Loucy (cell line): ENCODE data around the gene PARM1.

Experiments used
- H2AFZ ChIP-seq: fragments of 200-600 bp; sonication (generic); 2 replicates; pipeline ENCODE4 v1.6.0; 2016; ENCODE audit warnings: antibody characterized with exemption, mild to moderate bottlenecking, low read length, moderate library complexity
- H3F3A ChIP-seq: fragments of 200-600 bp; 2 replicates; pipeline ENCODE4 v1.6.0; 2016; ENCODE audit warnings: antibody characterized with exemption, low read depth, mild to moderate bottlenecking
- H3K27me3 ChIP-seq: fragments of 200-600 bp; sonication (generic); 2 replicates; pipeline ENCODE4 v1.6.1; 2014; ENCODE audit warnings: low read length, mild to moderate bottlenecking; ENCODE audit not compliant: insufficient read depth, poor library complexity, severe bottlenecking
- H3K36me3 ChIP-seq: fragments of 200-600 bp; sonication (generic); 2 replicates; pipeline ENCODE4 v1.6.1; 2016; ENCODE audit warnings: low read length; ENCODE audit not compliant: insufficient read depth
- H3K4me1 ChIP-seq: fragments of 200-600 bp; sonication (generic); 2 replicates; pipeline ENCODE4 v1.5.1; 2014; ENCODE audit warnings: low read length, mild to moderate bottlenecking; ENCODE audit not compliant: insufficient read depth, poor library complexity, severe bottlenecking
- H3K4me2 ChIP-seq: fragments of 200-600 bp; sonication (generic); 2 replicates; pipeline ENCODE4 v1.6.0; 2014; ENCODE audit warnings: antibody characterized with exemption, low read length, low read depth, mild to moderate bottlenecking; ENCODE audit not compliant: poor library complexity, severe bottlenecking
- H3K4me3 ChIP-seq: fragments of 200-600 bp; sonication (generic); 2 replicates; pipeline ENCODE4 v1.5.1; 2014; ENCODE audit warnings: low read length, mild to moderate bottlenecking, mixed read lengths; ENCODE audit not compliant: poor library complexity, severe bottlenecking
- H3K79me2 ChIP-seq: fragments of 200-600 bp; sonication (generic); 2 replicates; pipeline ENCODE4 v1.6.1; 2014; ENCODE audit warnings: low read length; ENCODE audit not compliant: insufficient read depth
- H3K9ac ChIP-seq: fragments of 200-600 bp; sonication (generic); 2 replicates; pipeline ENCODE4 v1.6.0; 2014; ENCODE audit warnings: mild to moderate bottlenecking, low read depth, low read length, moderate library complexity; ENCODE audit not compliant: poor library complexity, severe bottlenecking
- H3K9me2 ChIP-seq: fragments of 200-600 bp; sonication (generic); replicated peaks from 2 replicates; pipeline ENCODE4 v1.6.1; 2016; ENCODE audit warnings: low read depth, low read length, mixed read lengths
- H3K9me3 ChIP-seq: fragments of 200-600 bp; sonication (generic); 2 replicates; pipeline ENCODE4 v1.6.1; 2014; ENCODE audit warnings: mild to moderate bottlenecking, antibody characterized with exemption, low read length, low read depth; ENCODE audit not compliant: insufficient read depth
- H4K20me1 ChIP-seq: fragments of 200-600 bp; sonication (generic); 2 replicates; pipeline ENCODE4 v1.6.0; 2014; ENCODE audit warnings: antibody characterized with exemption, low read length, mild to moderate bottlenecking; ENCODE audit not compliant: insufficient read depth, poor library complexity, severe bottlenecking
- CTCF ChIP-seq: fragments of 200-600 bp; sonication (generic); conservative IDR thresholded peaks from 2 replicates; pipeline ENCODE4 v1.5.1; 2014; ENCODE audit warnings: mild to moderate bottlenecking, antibody characterized with exemption, low read length
- EZH2phosphoT487 ChIP-seq: fragments of 200-600 bp; IDR thresholded peaks from 2 replicates; pipeline ENCODE4 v1.6.1; 2018; ENCODE audit warnings: antibody characterized with exemption, mild to moderate bottlenecking, moderate library complexity, borderline replicate concordance

PARM1 gene

GRCh38 chr4:75011131-75011795, 78.3 kb downstream of the PARM1 start:
- no peaks in the 10 kb centered on the region for H3K27me3 ChIP-seq
- no peak overlapping the region for H2AFZ ChIP-seq
- no peaks in the 10 kb centered on the region for H3K9me2 ChIP-seq
- 0 out of 2 replicates have a peak, but pooled peaks cover 3% of the 10 kb centered on the region for H3K9me3 ChIP-seq
- TF ChIP-seq EZH2phosphoT487 (no peak), CTCF (no peak)
- H3F3A ChIP-seq: no peaks in the 10 kb centered on the region
- H3K4me2 ChIP-seq: no peak overlapping the region
- H3K9ac ChIP-seq: no peak overlapping the region
- no peaks in the 10 kb centered on the region for H3K36me3 ChIP-seq
- H3K4me3 ChIP-seq: no peak overlapping the region
- no peaks in the 10 kb centered on the region for H4K20me1 ChIP-seq
- H3K79me2 ChIP-seq: no peaks in the 10 kb centered on the region
- H3K4me1 ChIP-seq: no peaks in the 10 kb centered on the region

DNA sequence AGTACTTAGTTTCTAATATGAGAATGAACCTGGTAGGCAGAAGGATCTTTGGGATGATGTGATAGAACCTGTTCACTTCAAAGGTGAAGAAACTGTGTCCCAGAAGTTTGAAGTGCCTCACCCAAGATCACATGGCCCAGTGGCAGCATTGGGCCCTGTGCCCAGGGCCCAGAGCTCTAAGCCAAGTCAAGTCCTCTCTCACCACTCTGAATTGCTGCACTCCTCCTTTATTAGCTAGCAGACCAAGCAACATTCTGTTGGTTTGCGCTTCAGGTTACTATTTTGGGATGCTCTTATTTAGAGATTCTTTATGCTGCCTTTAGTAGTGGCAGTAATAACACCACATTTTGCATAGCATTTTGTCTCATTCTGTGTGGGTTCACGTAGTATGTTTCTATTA, 82.7 kb downstream of the PARM1 start:
- Histone ChIP-seq H4K20me1 (no peaks in the 10 kb centered on the region), H3F3A (no peaks in the 10 kb centered on the region), H3K4me1 (no peaks in the 10 kb centered on the region), H3K4me2 (no peak overlapping the region), H3K9me2 (no peaks in the 10 kb centered on the region), H3K79me2 (no peaks in the 10 kb centered on the region), H3K27me3 (no peaks in the 10 kb centered on the region), H2AFZ (no peak overlapping the region), H3K4me3 (no peak overlapping the region), H3K9ac (no peak overlapping the region), H3K9me3 (no peaks in the 10 kb centered on the region), H3K36me3 (no peaks in the 10 kb centered on the region)
- TF ChIP-seq EZH2phosphoT487 (no peak), CTCF (no peak)

DNA sequence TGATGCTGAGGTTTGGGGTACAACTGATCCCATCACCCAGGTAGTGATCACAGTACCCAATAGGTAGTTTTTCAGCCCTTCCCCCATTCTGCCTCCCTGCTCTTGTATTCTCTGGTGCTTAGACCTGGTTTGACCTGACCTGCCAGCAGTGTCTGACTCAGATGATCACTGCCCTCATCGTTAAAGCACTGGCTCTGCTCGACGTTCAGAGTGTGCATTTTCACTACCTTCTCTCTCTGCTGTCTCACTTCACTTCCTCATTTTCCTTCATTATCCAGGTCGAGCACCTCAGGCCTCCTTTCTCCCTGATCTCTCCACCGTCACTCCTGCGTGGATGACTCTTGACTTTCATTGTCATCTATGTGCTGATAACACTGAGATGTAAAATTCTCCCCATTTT, 83.6 kb downstream of the PARM1 start:
- Histone ChIP-seq H3K9me3 (no peaks in the 10 kb centered on the region), H3K4me2 (no peak overlapping the region), H2AFZ (no peak overlapping the region), H3K9me2 (no peaks in the 10 kb centered on the region), H3K4me3 (no peak overlapping the region), H3F3A (no peaks in the 10 kb centered on the region), H3K4me1 (no peaks in the 10 kb centered on the region), H4K20me1 (no peaks in the 10 kb centered on the region), H3K36me3 (no peaks in the 10 kb centered on the region), H3K27me3 (no peaks in the 10 kb centered on the region), H3K9ac (no peak overlapping the region), H3K79me2 (no peaks in the 10 kb centered on the region)
- TF ChIP-seq EZH2phosphoT487: no peak
- no peak for TF ChIP-seq CTCF
